IPS-20b (cell line): ENCODE measurements around the gene TDRD5.
"Not testable (repeated sequence)": the region's sequence is repeated elsewhere in the genome, so short reads cannot be mapped to it uniquely, and the experiment has no call there.

Source experiments
- H3K27ac ChIP-seq: one replicate; pipeline ENCODE4 v1.5.1; 2013; ENCODE audit warnings: low read length
- H3K27me3 ChIP-seq: 2 replicates; pipeline ENCODE4 v1.6.1; 2013; ENCODE audit warnings: mild to moderate bottlenecking, low read length, inconsistent platforms; ENCODE audit not compliant: insufficient read depth
- H3K36me3 ChIP-seq: 2 replicates; pipeline ENCODE4 v1.6.1; 2013; ENCODE audit warnings: low read depth, mild to moderate bottlenecking, inconsistent platforms, low read length, moderate library complexity; ENCODE audit not compliant: insufficient read depth
- H3K4me1 ChIP-seq: 2 replicates; pipeline ENCODE4 v1.6.1; 2013; ENCODE audit warnings: mild to moderate bottlenecking, control low read depth, inconsistent platforms, low read length, moderate library complexity; ENCODE audit not compliant: insufficient read depth
- H3K4me3 ChIP-seq: 2 replicates; pipeline ENCODE4 v1.5.1; 2013; ENCODE audit warnings: mild to moderate bottlenecking, low read length, inconsistent platforms
- H3K9ac ChIP-seq: 2 replicates; pipeline ENCODE4 v1.6.1; 2013; ENCODE audit warnings: low read depth, mild to moderate bottlenecking, inconsistent platforms, low read length, moderate library complexity
- H3K9me3 ChIP-seq: 2 replicates; pipeline ENCODE4 v1.6.1; 2013; ENCODE audit warnings: mild to moderate bottlenecking, low read depth, low read length, inconsistent platforms; ENCODE audit not compliant: insufficient read depth

The TDRD5 gene

DNA sequence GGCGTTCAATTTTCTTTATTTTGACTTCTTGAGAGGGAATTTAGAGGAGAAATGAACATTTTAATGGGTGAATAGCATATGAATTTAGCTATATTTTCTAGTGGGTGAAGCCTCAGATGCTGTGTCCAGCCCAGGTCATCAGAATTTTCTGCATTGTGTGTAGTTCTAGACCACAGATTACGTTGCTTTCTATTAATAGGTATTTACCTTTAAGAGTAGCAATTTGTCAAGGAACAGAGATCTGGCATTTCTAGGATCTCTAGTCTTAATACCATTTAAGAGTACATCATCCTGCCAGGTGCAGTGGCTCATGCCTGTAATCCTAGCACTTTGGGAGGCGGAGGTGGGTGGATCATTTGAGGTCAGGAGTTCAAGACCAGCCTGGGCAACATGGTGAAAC, 20.7 kb downstream of the TDRD5 start:
- no peaks in the 10 kb centered on the region for H3K4me1 ChIP-seq
- H3K36me3 ChIP-seq: no peaks in the 10 kb centered on the region
- H3K9me3 ChIP-seq: no peaks in the 10 kb centered on the region
- no peak overlapping the region for H3K9ac ChIP-seq
- no peak overlapping the region for H3K4me3 ChIP-seq
- H3K27ac ChIP-seq: no peak overlapping the region
- H3K27me3 ChIP-seq: no peaks in the 10 kb centered on the region

DNA sequence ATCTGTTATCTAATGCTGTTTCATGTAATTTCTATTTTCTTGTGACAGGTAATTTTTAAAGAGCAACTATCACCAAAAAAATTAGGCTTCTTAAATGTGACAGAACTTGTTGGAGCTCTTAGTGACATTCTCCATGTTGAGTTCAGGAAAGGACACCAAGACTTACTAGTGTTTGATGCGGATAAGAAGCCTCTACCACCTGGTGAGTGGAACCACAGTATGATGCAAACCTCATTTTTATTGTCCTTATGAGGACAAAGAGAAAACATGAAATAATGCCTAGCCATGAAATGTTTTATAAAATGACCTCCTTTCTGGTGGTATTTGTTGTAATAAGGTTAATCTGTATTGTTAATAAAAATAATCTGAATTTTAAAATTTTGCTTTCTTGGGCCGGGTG, 39.1 kb downstream of the TDRD5 start:
- Histone ChIP-seq H3K4me1 (no peaks in the 10 kb centered on the region), H3K9ac (no peak overlapping the region), H3K4me3 (no peak overlapping the region), H3K9me3 (no peaks in the 10 kb centered on the region), H3K27me3 (no peaks in the 10 kb centered on the region), H3K36me3 (no peaks in the 10 kb centered on the region), H3K27ac (no peak overlapping the region)

DNA sequence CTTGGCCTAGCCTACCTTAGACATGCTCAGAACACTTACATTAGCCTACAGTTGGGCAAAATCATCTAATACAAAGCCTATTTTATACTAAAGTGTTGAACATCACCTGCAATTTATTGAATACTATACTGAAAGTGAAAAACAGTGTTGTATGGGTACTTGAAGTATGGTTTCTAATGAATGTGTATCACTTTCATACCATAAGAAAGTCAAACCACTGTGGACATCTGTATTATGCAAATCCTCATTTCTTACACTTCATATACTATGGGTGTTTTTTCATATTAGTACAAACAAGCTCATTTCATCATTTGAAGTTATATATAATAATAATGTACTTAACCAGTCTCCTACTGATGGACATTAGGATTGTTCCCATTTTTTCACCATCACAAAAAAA, 41.2 kb downstream of the TDRD5 start:
- no peaks in the 10 kb centered on the region for H3K9me3 ChIP-seq
- no peaks in the 10 kb centered on the region for H3K4me1 ChIP-seq
- no peak overlapping the region for H3K9ac ChIP-seq
- H3K27ac ChIP-seq: no peak overlapping the region
- no peak overlapping the region for H3K4me3 ChIP-seq
- H3K27me3 ChIP-seq: no peaks in the 10 kb centered on the region
- H3K36me3 ChIP-seq: no peaks in the 10 kb centered on the region

DNA sequence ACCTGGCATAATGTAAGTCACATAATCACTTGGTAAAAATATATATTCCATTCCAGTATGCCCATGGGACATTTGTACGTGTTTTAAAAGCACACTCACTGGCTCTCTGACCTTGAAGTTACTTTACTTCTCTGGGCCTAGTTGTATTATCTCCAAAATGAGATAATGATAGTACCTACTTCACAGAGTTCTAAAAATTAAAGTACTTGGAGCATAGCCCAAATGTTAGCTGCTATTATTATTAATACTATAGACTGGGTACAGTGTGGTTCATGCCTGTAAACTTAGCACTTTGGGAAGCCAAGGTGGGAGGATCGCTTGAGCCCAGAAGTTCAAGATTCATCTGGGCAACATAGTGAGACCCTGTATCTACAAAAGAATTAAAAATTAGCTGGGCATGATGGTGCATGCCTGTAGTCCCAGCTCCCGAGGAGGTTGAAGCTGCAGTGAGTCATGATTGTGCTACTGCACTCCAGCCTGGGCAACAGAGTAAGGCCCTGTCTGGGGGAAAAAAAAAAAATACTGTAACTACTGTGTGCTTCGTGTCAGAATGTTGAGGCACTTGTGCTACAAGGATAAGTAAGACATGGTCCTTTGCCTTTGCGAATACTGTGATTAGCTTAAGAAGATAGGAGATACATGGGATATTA, 45.7 kb downstream of the TDRD5 start:
- Histone ChIP-seq H3K4me3 (no peak overlapping the region), H3K9me3 (no peaks in the 10 kb centered on the region), H3K36me3 (no peaks in the 10 kb centered on the region), H3K27me3 (no peaks in the 10 kb centered on the region), H3K9ac (no peak overlapping the region), H3K4me1 (no peaks in the 10 kb centered on the region), H3K27ac (no peak overlapping the region)

DNA sequence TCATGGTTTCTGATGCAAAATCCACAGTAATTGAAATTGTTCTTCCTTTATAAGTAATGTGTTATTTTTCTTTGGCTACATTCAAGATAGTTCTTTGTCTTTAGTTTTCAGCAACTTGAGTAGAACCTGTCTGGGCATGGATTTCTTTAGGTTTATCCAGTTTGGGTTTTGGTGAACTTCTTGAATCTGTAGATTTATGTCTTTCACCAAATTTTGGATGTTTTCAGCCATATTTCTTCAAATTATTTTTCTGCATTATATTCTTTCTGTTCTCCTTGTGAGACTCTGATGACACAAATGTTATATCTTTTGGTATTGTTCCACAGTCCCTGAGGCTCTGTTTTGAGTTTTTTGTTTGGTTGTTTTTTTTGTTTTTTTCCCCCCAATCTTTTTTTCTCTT, 69.4 kb downstream of the TDRD5 start:
- H3K27ac ChIP-seq: no peak overlapping the region
- H3K36me3 ChIP-seq: no peaks in the 10 kb centered on the region
- no peaks in the 10 kb centered on the region for H3K27me3 ChIP-seq
- H3K4me1 ChIP-seq: no peaks in the 10 kb centered on the region
- no peak overlapping the region for H3K4me3 ChIP-seq
- H3K9ac ChIP-seq: no peak overlapping the region
- H3K9me3 ChIP-seq: peaks cover 2% of the 10 kb centered on the region; the same call in 1 of the 2 replicates

DNA sequence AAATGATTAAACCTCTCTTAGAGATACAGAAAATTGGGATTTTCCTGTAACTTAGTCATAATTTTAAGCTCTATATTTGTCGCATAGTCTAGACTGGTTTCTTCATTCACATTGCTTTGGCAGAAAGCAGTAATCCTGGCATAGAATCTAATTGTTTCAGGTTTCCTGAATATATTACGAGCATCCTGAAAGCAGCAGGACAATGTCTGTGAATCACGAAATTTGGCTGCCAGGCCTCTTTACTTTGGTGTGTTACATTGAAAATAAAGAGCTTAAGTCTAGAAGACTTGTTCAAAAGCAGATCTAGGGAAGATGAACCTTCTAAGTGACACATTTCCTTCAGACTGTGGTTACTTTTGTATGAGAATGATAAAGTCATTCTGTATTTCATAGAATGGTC, 72.2 kb downstream of the TDRD5 start:
- Histone ChIP-seq H3K27me3 (no peaks in the 10 kb centered on the region), H3K9ac (no peak overlapping the region), H3K4me3 (no peak overlapping the region), H3K36me3 (no peaks in the 10 kb centered on the region), H3K27ac (no peak overlapping the region), H3K4me1 (no peaks in the 10 kb centered on the region), H3K9me3 (no peaks in the 10 kb centered on the region)

DNA sequence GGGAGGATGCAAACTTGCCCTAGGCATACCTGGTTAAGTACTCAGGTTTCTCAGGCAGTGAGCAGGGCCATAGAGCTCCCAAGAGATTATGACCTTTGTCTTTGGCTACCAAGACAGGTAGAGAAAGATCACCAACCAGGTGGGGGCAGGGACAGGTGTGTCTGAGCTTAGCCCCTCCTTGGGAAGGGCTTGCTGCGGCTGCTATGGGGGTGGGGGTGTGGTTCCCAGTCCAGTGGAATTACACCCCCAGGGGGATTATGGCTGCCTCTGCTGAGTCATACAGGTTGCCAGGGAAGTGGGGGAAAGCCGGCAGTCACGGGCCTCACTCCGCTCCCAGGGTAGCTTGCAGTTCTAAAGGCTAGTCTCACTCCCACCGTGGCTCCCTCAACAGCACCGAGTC, 86.2 kb downstream of the TDRD5 start:
- Histone ChIP-seq H3K27me3 (no peaks in the 10 kb centered on the region), H3K9me3 (no peaks in the 10 kb centered on the region; the same call in 1 of the 2 replicates), H3K4me1 (no peaks in the 10 kb centered on the region), H3K27ac (no peak overlapping the region), H3K9ac (no peak overlapping the region), H3K36me3 (no peaks in the 10 kb centered on the region), H3K4me3 (no peak overlapping the region)

DNA sequence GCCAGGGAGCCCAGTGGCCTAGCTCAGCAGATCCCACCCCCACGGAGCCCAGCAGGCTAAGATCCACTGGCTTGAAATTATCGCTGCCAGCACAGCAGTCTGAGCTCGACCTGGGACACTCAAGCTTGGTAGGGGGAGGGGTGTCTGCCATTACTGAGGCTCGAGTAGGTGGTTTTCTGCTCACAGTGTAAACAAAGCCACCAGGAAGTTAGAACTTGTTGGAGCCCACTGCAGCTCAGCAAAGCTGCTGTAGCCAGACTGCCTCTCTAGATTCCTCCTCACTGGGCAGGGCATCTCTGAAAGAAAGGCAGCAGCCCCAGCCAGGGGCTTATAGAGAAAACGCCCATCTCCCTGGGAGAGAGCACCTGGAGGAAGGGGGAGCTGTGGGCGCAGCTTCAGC, 102.9 kb downstream of the TDRD5 start:
- not testable (repeated sequence) for H3K4me3 ChIP-seq, H3K27ac ChIP-seq, H3K4me1 ChIP-seq, H3K36me3 ChIP-seq, H3K9me3 ChIP-seq, H3K9ac ChIP-seq, H3K27me3 ChIP-seq

DNA sequence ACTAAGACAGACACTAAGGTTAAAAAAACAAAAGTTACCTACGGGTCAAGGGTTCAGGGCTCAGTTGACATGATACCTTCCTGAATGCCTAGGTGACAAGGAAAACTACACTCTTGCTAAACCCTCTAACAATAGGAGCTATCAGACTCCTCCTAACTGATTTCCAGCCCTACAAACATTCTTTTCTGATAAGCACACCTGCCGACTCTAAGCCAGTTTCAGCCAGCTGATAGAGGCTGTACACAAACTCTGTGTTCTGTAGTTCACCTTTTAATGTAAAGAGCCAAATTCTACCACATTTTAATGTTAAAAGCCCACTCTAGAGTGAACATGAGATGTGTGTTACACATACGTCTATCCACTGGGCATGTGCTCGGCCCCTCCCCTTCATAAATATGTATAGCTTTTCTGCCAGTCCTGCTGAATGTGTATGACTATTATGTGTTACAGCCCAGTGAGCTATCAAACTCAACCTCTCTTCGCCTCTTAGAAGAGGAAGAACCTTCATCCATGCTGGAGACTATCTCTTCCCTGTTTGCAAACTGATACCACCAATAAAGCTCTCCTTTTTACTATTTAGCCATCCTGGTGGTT, 111.4 kb downstream of the TDRD5 start:
- Histone ChIP-seq H3K27ac (no peak overlapping the region), H3K27me3 (no peaks in the 10 kb centered on the region), H3K9me3 (no peaks in the 10 kb centered on the region), H3K4me3 (no peak overlapping the region), H3K9ac (no peak overlapping the region), H3K4me1 (no peaks in the 10 kb centered on the region), H3K36me3 (no peaks in the 10 kb centered on the region)

DNA sequence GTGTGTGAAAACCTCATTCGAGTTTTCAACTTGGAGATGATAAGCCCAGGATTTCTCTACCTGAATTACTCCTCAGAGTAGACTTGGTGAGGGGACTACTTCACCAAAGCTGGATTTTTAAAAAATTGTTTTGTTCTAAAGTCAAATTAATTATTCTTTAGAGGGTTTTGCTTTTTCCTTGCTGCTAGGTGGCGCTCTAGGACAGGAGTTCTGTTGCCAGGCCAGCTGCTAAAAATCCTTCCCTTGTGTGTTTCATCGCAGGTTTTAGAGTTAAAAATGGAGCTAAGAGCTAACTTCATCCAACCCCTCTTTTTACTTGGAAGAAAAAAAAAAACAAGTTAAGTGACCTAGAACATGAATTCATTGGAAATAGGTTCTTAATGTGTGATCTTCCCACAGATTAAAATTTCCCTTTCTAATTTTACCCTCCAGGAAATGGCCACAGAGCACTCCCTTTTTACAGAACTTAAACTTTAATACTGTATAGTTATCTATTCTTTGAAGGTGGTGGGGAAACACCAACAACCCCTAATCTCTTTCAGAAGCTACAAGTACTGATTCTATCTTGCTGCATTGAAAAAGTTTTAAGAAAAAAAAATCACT, 114.8 kb downstream of the TDRD5 start:
- no peak overlapping the region for H3K9ac ChIP-seq
- no peaks in the 10 kb centered on the region for H3K9me3 ChIP-seq
- H3K4me1 ChIP-seq: no peaks in the 10 kb centered on the region
- no peak overlapping the region for H3K27ac ChIP-seq
- H3K4me3 ChIP-seq: no peak overlapping the region
- H3K27me3 ChIP-seq: no peaks in the 10 kb centered on the region
- H3K36me3 ChIP-seq: no peaks in the 10 kb centered on the region

DNA sequence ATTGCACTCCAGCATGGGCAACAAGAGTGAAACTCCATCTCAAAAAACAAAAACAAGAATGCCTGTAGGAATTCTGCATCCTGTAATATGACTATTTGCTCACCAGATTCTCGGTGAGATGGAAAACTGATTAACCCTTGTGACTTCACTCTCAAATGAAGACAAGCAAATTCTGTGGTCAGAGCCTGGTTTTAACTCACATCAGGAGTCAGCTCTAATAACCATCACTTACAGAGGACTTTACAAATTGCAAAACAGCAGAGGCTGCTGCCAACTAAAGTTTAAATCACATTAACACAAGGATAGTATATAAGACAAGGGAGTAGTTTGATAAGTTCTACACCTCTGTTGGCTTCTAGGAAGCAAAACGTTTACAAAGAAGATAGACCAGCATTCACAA, 115.8 kb downstream of the TDRD5 start:
- no peaks in the 10 kb centered on the region for H3K36me3 ChIP-seq
- no peaks in the 10 kb centered on the region for H3K4me1 ChIP-seq
- no peaks in the 10 kb centered on the region for H3K27me3 ChIP-seq
- H3K4me3 ChIP-seq: no peak overlapping the region
- H3K9me3 ChIP-seq: no peaks in the 10 kb centered on the region
- H3K9ac ChIP-seq: no peak overlapping the region
- H3K27ac ChIP-seq: no peak overlapping the region

DNA sequence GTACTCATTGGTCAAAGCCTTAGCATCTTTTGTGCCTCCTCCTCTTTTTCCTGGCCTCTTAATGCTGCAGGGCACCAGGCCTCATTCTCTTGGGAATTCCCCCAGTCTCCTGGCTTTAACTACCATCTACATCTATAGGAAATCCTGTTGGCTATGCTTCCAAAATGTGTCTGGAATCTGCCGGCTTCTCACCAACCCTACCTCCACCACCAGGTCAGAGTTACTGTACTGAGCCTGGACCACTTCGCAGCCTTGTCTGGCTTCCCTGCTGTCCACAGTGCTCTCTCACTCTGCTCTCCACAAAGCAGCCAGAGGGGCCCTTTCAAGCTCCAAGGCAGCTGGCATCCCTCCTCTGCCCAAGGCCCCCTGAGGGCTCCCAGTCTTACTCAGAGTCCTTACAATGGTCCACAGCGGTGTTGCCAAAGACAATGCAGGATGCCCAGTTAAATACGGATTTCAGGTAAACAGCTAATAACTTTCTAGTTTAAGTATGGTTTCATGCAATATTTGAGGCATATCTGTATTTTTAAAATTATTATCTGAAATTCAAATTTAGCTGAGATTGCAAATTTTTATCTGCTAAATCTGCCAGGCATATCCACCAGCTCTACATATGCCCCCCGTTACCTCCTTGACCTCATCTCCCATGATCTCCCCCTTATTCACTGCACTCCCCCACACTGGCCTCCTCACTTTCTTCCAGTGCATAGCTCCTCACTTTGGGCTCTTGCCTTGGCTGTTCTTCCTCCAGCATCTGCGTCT, 117.0 kb downstream of the TDRD5 start:
- H3K9ac ChIP-seq: no peak overlapping the region
- H3K9me3 ChIP-seq: no peaks in the 10 kb centered on the region
- no peak overlapping the region for H3K4me3 ChIP-seq
- H3K4me1 ChIP-seq: no peaks in the 10 kb centered on the region
- no peaks in the 10 kb centered on the region for H3K36me3 ChIP-seq
- H3K27ac ChIP-seq: no peak overlapping the region
- H3K27me3 ChIP-seq: no peaks in the 10 kb centered on the region
